DMS 273 treated with DMSO at 0.1 percent for 48 hours (cell line): ENCODE results near the gene KITLG.
"Not testable (repeated sequence)": the region's sequence is repeated elsewhere in the genome, so short reads cannot be mapped to it uniquely, and the experiment has no call there.

Experiments used
- DNase-seq: peaks from one replicate; lab custom pipeline; 2025; lab: John Stamatoyannopoulos, UW

KITLG gene

DNA sequence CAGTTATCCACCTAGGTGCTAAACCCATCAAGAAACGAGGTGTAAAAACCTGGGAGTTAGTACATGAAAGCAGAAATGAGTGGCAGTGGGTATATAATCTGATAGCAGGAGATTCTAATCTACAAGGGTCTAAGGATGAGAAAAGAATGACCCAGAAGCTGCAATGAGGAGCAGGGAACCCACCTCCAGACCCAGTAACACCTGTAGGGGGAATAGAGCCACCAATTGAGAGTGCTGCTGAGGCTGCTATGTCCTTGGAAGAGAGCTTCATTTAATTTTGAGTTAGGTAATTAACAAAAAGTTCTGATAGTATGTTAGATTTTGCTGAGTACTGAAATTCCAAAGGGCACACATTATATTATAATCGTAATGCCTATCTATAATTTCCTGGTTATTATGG is 89.8 kb downstream of the KITLG start:
- DNase-seq = no peak

DNA sequence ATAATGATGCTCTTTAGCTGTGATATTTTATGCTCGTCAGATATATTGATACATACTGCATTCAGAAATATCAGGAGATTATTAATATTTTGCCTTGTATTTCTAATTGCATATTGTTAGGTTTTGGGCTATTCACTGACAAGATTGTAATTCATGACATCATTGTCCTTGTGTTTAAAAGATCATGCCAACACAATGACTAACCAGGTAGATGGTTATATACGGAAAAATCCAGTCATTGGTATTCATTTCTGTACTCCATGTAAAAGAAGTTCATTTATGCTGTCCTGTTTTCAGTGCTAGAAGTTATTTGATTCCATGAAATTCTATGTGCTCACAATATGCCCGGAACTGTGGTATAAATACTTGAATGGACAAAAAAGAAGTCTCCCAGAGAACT is 107.5 kb downstream of the KITLG start:
- DNase-seq = no peak

DNA sequence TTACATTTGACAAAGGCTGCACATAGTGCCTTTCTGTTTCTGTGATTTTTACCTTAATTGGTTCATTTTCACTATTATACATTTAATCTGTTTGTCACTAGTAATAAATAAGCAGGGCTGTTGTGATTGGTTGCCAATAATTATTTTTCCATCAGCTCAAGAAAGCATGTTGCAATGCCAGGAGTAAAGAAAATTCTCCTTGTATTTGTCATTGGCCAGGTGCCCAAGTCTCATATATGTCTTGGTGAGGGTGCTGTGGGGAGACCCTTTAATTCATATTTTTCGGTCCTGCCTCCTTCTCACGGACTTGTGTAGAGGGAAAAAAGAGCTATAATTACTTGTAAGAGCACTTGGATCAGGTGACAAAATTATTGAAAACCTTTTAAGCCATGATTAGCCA is 108.0 kb downstream of the KITLG start:
- no peak for DNase-seq

DNA sequence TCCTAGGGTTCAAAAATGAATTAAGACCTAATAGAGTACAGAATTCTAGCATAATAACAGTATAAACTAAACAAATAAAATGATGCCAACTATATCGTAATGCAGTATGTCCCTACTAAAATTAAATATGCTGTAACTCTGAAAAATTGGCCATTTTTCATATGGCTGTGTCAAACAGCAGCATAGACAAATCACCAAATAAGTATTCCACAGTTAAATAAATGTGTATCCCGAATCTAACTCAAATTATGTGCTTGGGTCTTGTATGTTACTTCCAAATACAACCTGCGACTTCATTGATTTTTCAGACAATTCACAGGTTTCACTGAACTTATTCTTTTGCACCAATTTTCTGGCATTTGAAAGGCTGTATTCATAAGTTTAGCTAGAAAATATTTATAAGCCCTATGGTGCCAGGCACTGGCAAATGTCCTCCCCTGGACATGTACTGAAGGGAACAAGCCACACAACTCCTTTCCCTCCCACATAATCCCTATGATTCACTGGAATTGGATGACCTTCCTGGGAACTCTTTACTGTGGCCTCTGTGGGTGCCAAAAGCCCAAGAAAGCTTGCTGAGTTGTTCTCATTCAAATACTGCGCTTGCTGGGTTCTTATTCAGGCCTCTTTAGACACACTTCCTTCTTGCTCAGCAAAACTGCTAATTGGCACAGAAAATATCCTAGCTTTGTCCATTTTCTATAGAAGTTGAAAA is 108.8 kb downstream of the KITLG start:
- DNase-seq = no peak

DNA sequence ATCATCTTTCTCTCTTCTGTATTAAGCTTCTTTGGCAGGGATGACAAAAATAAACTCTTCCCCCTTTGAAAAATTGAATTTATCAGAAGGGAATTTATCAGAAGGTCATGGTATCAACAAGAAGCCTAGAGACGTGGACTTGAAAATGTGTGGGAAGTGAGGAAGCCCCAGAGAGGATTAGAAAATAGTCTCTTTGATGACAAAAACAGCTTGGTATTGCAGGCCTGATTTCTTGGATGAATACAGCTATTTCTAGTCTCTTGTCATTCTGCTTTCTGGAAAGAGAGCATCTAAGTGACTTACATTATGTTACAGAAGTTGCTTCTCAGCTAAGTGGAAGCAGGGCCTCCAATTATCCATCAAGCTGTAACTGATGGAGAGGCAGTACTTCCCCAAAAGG is 111.1 kb downstream of the KITLG start:
- no peak for DNase-seq

DNA sequence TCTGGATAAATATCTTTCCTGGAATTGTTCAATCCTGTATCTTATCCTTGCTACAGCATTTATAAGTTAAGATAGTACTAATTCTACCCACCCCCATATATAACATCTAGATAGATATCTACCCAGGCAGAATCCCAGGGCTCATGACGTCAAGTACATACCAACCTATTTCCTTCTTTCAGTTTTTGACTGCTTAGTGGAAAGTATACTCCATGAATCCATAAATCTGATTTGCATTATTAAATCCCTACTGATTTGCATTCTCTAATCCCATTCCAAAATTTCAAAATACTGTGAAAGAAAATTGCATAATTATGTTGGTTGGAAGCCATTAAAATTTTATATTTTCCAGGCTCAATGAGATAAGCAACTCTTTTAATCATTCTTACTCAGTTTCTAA is 111.7 kb downstream of the KITLG start:
- DNase-seq = no peak

- DNase-seq = not testable (repeated sequence)
These were observed 113.6 kb downstream of the KITLG start for GRCh38 chr12:88466708-88467107.

- no peak for DNase-seq
These were observed 121.9 kb downstream of the KITLG start for GRCh38 chr12:88458327-88458726.

GRCh38 chr12:88453323-88453722 is 126.9 kb downstream of the KITLG start:
- no peak for DNase-seq

- no peak for DNase-seq
These were observed 129.1 kb downstream of the KITLG start for GRCh38 chr12:88451205-88451604.

GRCh38 chr12:88450136-88450535 is 130.1 kb downstream of the KITLG start:
- DNase-seq = no peak

DNA sequence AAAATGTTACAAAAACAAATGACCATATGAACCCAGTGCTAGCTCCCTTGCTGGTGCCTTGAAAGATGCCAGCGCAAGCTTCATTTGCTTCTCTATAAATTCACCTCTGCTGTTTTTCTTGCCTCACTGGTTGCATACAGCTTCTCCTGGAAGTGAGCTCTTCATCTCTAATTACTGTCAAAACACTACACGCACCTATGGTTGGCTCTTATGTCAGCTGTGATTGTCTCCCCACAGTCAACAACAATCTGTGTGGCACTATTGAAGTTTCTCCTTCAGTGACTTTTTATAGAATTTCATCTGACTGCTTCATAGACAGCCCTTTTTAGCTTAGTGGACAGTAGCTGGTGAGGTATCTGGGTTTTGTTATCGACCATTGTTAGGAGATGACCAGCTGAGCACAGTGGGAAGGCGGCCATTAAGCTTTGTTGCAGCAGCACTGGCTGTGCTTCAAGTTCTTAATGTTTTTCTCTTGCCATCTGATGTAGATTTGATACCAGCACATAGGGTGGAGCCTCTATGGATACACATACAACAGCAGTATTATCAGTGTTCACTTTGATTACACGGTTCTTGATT is 131.8 kb downstream of the KITLG start:
- DNase-seq = no peak

- DNase-seq = no peak
These were observed 134.4 kb downstream of the KITLG start for GRCh38 chr12:88445705-88446394.

GRCh38 chr12:88444481-88444880 is 135.8 kb downstream of the KITLG start:
- DNase-seq = no peak
